ENCODE measurements around the gene RHBDL1. TPM values are rescaled to one million over a fixed set of nuclear protein-coding genes. Genes with fewer than 3 reads are reported as not detected.
A peak's percentile ranks its signal among the peaks of the same experiment; 100 is the strongest.

The RHBDL1 gene
- total RNA-seq, 2 donors from 2014 or later: 2.9 to 5.4 TPM

DNA sequence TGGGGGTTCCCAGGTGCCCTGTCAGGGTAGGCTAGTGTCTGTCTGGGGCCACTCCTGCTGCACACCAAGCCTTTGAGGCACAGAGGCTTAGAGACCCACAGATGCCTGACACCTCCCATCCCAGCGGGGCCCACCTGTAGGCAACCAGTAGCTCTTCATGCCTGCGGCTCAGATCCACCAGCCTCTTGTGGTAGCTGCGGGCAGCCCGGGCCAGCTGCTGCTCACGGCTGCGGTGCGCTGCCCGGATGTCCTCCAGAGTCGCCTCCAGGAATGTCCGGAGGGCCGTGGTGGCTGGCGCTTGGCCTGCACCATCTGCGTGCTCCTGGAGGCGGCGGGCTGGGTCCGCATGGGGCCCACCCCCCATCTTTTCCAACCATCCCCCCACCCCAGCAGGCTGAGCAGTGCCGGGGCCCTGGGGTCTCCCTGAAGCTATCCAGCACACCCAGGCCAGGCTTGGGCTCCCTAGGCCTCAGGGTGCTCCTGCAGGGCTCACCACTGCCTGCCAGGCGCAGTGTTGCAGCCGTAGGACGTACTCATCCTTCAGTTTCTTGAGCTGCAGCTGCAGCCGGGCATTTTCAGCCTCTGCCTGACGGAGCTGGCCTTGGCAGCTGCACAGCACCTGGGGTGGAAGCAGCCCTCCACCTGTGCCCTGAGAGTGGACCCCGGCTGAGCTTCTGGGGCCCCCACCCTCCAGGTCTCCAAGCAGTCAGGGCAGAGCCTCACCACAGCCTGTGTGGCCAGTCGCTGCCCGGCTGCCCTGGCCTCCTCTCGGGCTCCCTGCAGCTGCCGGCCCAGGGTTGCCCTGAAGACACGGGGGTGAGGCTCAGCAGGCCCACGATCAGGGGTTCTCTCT is 48.9 kb downstream of the RHBDL1 start:
- Mint-ChIP-seq H3K9me3 (no peaks in the 10 kb centered on the region), H3K27me3 (no peaks in the 10 kb centered on the region), H3K36me3 (ENCODE audit: low read depth) (no peaks in the 10 kb centered on the region), H3K4me1 (no peaks in the 10 kb centered on the region), H3K27ac (no peak overlapping the region), H3K4me3 (no peak overlapping the region)
- no peak for ATAC-seq (replicated peaks)

DNA sequence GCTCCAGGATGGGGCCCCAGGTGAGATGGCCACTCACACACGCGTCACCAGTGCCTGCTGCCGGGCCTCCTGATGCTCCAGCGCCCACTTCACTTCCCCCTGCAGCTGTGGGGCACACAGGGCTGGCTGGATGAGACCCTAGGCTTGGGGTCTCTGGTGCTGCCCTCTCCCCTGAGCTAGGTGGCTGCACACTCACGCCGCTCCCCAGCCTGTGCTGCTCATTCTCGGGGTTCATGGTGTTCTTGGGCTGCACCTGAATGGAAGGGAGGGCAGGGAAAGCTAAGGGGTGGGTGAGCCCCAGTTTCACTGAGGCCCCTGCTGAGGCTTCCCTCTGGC is 49.5 kb downstream of the RHBDL1 start:
- H3K4me1 Mint-ChIP-seq: no peaks in the 10 kb centered on the region
- no peak overlapping the region for H3K27ac Mint-ChIP-seq
- H3K4me3 Mint-ChIP-seq: no peak overlapping the region
- no peaks in the 10 kb centered on the region for H3K9me3 Mint-ChIP-seq
- no peak for ATAC-seq (replicated peaks)
- no peaks in the 10 kb centered on the region for H3K36me3 Mint-ChIP-seq (ENCODE audit: low read depth)
- H3K27me3 Mint-ChIP-seq: no peaks in the 10 kb centered on the region

DNA sequence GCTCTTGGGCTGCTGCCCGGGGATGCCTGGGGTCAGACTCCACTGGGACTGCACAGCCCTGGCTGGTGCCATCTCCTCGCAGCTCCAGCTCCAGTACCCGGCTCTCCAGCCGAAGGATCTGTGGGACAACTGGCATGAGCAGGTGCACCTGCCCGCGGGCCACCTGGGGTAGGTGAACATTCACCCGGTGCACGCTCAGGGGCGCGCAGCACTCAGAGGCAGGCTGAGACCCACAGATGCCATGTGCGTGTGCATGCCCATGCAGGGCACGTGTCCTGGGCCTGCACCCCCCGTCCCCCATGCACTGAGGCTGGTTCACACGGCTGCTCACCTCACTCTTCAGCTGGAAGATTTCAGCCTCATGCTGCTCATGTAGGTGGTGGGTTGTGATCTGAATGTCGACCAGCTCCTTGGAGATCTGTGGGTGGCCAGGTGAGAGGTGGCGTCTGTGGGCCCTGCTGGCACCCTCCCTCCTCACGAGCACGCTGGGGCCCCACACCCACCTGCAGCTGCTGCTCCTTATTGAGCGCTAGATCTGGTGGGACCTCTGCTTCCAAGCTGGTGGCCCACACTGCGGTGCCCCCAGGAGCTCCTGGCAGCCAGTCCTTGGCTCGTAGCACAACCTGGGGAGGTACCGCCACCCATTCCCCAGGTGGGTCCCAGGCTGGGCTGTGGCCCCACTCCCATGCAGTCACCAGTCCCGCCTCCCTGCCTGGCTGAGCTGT is 50.2 kb downstream of the RHBDL1 start:
- Mint-ChIP-seq H3K4me3 (no peak overlapping the region), H3K27ac (no peak overlapping the region), H3K4me1 (no peaks in the 10 kb centered on the region), H3K27me3 (no peaks in the 10 kb centered on the region), H3K36me3 (ENCODE audit: low read depth) (no peaks in the 10 kb centered on the region), H3K9me3 (no peaks in the 10 kb centered on the region)
- no peak for ATAC-seq (replicated peaks)

DNA sequence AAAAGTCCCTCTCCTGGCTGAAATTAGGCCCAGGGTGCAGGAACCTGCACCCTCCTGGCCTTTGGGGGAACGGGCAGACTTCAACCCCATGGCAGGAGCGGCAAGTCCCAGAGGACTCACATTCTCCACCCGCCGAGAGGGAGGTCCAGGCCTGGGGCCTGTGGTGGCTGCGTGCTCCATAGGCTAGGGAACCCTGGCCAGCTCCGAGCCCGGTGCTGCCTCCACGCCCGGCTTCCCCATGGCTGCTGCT is 50.6 kb downstream of the RHBDL1 start:
- Mint-ChIP-seq H3K27me3 (no peaks in the 10 kb centered on the region), H3K4me1 (no peaks in the 10 kb centered on the region), H3K9me3 (no peaks in the 10 kb centered on the region), H3K27ac (no peak overlapping the region), H3K4me3 (peak overlapping the region; percentile 55), H3K36me3 (ENCODE audit: low read depth) (no peaks in the 10 kb centered on the region)
- ATAC-seq (replicated peaks): no peak

DNA sequence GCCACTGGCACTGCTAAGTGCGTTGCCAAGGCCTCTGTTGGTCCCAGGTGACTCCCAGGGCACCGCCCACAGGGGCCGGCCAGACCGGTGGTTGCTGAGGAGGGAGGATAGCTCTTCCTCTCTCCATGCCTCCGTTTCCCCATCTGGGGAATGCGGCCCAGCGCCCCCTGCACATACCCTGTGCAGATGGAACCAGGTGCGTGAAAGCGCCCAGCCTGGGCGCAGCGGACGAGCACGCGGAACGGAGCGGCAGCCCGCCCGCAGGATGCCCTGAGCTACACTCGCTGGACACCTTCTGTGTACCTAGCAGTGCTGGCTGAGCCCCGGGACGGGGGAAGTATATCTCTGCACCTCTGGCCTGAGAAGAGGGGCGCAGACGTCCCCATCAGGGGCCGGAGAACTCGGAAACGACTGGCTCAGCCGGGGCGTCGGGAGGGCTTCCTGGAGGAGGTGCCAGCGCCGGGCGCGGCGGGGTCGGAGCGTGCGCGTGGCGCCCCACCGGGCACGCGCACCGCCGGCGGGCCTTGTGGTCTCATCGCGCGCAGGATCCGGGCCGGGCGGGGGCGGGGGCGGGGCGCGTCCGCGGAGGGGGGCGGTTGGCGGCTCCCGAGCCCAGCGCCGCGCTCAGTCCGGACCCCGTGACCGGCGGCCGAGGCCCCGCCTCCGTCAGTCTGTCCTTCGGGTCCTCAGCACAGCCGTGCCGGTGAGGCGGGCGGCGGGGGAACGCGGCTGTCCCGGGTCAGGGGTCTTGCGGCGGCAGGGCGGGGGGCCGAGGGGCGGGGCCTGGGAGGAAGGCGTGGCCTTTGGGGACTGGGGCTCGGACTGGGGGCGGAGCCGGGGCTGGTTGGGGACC is 51.2 kb downstream of the RHBDL1 start, which contains the start of the genes CCDC78 and HAGHL:
TSS of gene CCDC78 (minus strand) at position 6 of the 853 bp plus-strand sequence. CDS start 76 bp downstream, outside the sequence.
TSS of gene HAGHL (plus strand) at position 669 of the 853 bp plus-strand sequence. CDS start 404 bp downstream, outside the sequence.
- H3K36me3 Mint-ChIP-seq (ENCODE audit: low read depth): no peaks in the 10 kb centered on the region
- no peaks in the 10 kb centered on the region for H3K4me1 Mint-ChIP-seq
- no peak within 1 kb of the TSS for H3K27ac Mint-ChIP-seq
- no peaks in the 10 kb centered on the region for H3K9me3 Mint-ChIP-seq
- peak; percentile 39 for ATAC-seq (replicated peaks)
- peak within 1 kb of the TSS; percentile 55 for H3K4me3 Mint-ChIP-seq
- H3K27me3 Mint-ChIP-seq: no peaks in the 10 kb centered on the region

DNA sequence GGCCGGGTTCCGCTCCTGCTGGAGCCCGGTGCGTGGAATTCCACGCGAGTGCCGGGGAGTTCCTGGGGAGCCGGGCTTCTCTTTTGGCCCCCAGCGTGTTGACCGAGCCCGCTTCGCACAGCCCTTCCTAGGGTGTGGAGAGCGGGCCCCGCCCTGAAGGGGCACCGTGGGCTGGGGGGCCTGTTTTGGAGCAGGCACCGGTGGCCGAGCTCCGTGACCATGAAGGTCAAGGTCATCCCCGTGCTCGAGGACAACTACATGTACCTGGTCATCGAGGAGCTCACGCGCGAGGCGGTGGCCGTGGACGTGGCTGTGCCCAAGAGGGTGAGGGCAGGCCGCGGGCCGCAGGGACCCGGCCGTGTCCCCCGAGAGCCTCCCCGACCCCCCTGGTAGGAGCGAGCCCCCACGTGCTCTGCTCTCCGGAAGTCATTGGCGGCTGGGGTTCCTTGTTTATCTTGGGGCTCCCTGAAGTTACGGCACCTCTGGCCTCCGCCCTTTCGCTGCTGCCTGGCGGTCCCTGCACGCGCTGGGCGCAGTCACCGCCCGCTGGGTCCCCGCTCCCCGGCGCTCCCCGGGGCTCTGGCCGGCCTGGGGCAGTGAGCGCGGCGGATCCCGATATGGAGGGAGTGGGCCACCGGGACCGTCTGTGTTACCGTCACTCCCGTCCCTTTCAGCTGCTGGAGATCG is 52.0 kb downstream of the RHBDL1 start:
- H3K36me3 Mint-ChIP-seq (ENCODE audit: low read depth): peaks cover 1% of the 10 kb centered on the region
- no peaks in the 10 kb centered on the region for H3K27me3 Mint-ChIP-seq
- no peak overlapping the region for H3K4me3 Mint-ChIP-seq
- H3K9me3 Mint-ChIP-seq: no peaks in the 10 kb centered on the region
- peak; percentile 27 for ATAC-seq (replicated peaks)
- no peak overlapping the region for H3K27ac Mint-ChIP-seq
- H3K4me1 Mint-ChIP-seq: no peaks in the 10 kb centered on the region

Other genes with a start within 250 kb of the RHBDL1 start
- 100 to 1,000 TPM in 1 of 2 donors, 10 to 100 TPM in 1; 61.1 to 117 TPM for gene CAPN15, start 148.0 kb upstream of the RHBDL1 start, total RNA-seq
- not detected for gene PRR35, start 115.3 kb upstream of the RHBDL1 start, total RNA-seq
- 1 to 10 TPM in 1 of 2 donors, under 1 TPM in 1; 0.80 to 1.1 TPM for gene NHLRC4, start 108.7 kb upstream of the RHBDL1 start, total RNA-seq
- gene PIGQ, start 105.7 kb upstream of the RHBDL1 start, total RNA-seq: 10 to 100 TPM; 28.0 to 34.2 TPM
- 10 to 100 TPM; 12.9 TPM for gene RAB40C, start 85.6 kb upstream of the RHBDL1 start, total RNA-seq
- under 1 TPM; 0.45 to 0.53 TPM for gene WFIKKN1, start 44.7 kb upstream of the RHBDL1 start, total RNA-seq
- 100 to 1,000 TPM in 1 of 2 donors, 10 to 100 TPM in 1; 87.4 to 115 TPM for gene METTL26, start 39.4 kb upstream of the RHBDL1 start, total RNA-seq
- gene MCRIP2, start 33.8 kb upstream of the RHBDL1 start, total RNA-seq: 10 to 100 TPM; 29.2 to 54.5 TPM
- 10 to 100 TPM; 50.7 to 93.9 TPM for gene WDR90, start 26.3 kb upstream of the RHBDL1 start, total RNA-seq
- gene RHOT2, start 7.5 kb upstream of the RHBDL1 start, total RNA-seq: 100 to 1,000 TPM; 134 to 149 TPM
- gene STUB1, start 4.7 kb downstream of the RHBDL1 start, total RNA-seq: 10 to 100 TPM; 47.5 to 98.2 TPM
- gene JMJD8, start 8.7 kb downstream of the RHBDL1 start, total RNA-seq: 10 to 100 TPM; 16.8 to 26.8 TPM
- gene WDR24, start 14.7 kb downstream of the RHBDL1 start, total RNA-seq: 10 to 100 TPM; 15.6 to 18.7 TPM
- gene FBXL16, start 30.1 kb downstream of the RHBDL1 start, total RNA-seq: 10 to 100 TPM in 1 of 2 donors, 1 to 10 TPM in 1; 6.4 to 23.6 TPM
- gene METRN, start 39.4 kb downstream of the RHBDL1 start, total RNA-seq: 1 to 10 TPM; 4.5 to 8.4 TPM
- gene ANTKMT, start 45.5 kb downstream of the RHBDL1 start, total RNA-seq: 10 to 100 TPM; 13.5 to 22.4 TPM
- gene CCDC78, start 50.8 kb downstream of the RHBDL1 start, total RNA-seq: 1 to 10 TPM; 4.3 to 4.4 TPM
- 10 to 100 TPM in 1 of 2 donors, 1 to 10 TPM in 1; 9.2 to 14.0 TPM for gene HAGHL, start 51.4 kb downstream of the RHBDL1 start, total RNA-seq
- 10 to 100 TPM; 39.2 to 47.1 TPM for gene CIAO3, start 65.3 kb downstream of the RHBDL1 start, total RNA-seq
- gene MSLN, start 85.1 kb downstream of the RHBDL1 start, total RNA-seq: not detected
- gene RPUSD1, start 112.7 kb downstream of the RHBDL1 start, total RNA-seq: 10 to 100 TPM; 13.2 to 40.6 TPM
- gene CHTF18, start 112.9 kb downstream of the RHBDL1 start, total RNA-seq: 10 to 100 TPM; 65.4 to 87.1 TPM
- gene GNG13, start 125.1 kb downstream of the RHBDL1 start, total RNA-seq: not detected